Measurements from ENCODE around the gene TCAP.

GRCh38 chr17:39624313-39624712 lies 40.8 kb upstream of the TCAP start:
- TF ChIP-seq CTCF (IDR thresholded peaks at IDR 0.05) (no peak), POLR2A (IDR thresholded peaks at IDR 0.05) (no peak)
